Measurements from ENCODE around the gene LHFPL2.
"Not testable (repeated sequence)": the region's sequence is repeated elsewhere in the genome, so short reads cannot be mapped to it uniquely, and the experiment has no call there.

LHFPL2 gene

GRCh38 chr5:78639791-78640190 lies 8.8 kb downstream of the LHFPL2 start:
- no peak for DNase-seq

GRCh38 chr5:78638973-78639669 lies 9.5 kb downstream of the LHFPL2 start:
- DNase-seq, result no peak

- DNase-seq, result peak; percentile 99
These were observed 10.1 kb downstream of the LHFPL2 start for GRCh38 chr5:78638423-78638822.

GRCh38 chr5:78637468-78637867 lies 11.1 kb downstream of the LHFPL2 start:
- no peak for DNase-seq

GRCh38 chr5:78636682-78637081 lies 11.9 kb downstream of the LHFPL2 start:
- DNase-seq, result no peak

GRCh38 chr5:78634634-78635033 lies 13.9 kb downstream of the LHFPL2 start:
- DNase-seq, result no peak

GRCh38 chr5:78634229-78634628 lies 14.3 kb downstream of the LHFPL2 start:
- no peak for DNase-seq

GRCh38 chr5:78633700-78634099 lies 14.9 kb downstream of the LHFPL2 start:
- DNase-seq, result peak; percentile 75

GRCh38 chr5:78632467-78632866 lies 16.1 kb downstream of the LHFPL2 start:
- no peak for DNase-seq

- no peak for DNase-seq
These were observed 16.6 kb downstream of the LHFPL2 start for GRCh38 chr5:78631931-78632330.

- no peak for DNase-seq
These were observed 18.5 kb downstream of the LHFPL2 start for GRCh38 chr5:78630047-78630446.

GRCh38 chr5:78629624-78630023 lies 18.9 kb downstream of the LHFPL2 start:
- no peak for DNase-seq

GRCh38 chr5:78628270-78628992 lies 20.1 kb downstream of the LHFPL2 start:
- no peak for DNase-seq

- peak; percentile 81 for DNase-seq
These were observed 20.8 kb downstream of the LHFPL2 start for GRCh38 chr5:78627766-78628165.

- no peak for DNase-seq
These were observed 21.4 kb downstream of the LHFPL2 start for GRCh38 chr5:78627175-78627574.

GRCh38 chr5:78626009-78626571 lies 22.5 kb downstream of the LHFPL2 start:
- no peak for DNase-seq

GRCh38 chr5:78624992-78625391 lies 23.6 kb downstream of the LHFPL2 start:
- no peak for DNase-seq

GRCh38 chr5:78624011-78624541 lies 24.5 kb downstream of the LHFPL2 start:
- no peak for DNase-seq

- no peak for DNase-seq
These were observed 26.1 kb downstream of the LHFPL2 start for GRCh38 chr5:78622302-78622971.

- DNase-seq, result no peak
These were observed 27.3 kb downstream of the LHFPL2 start for GRCh38 chr5:78621291-78621738.

GRCh38 chr5:78620119-78620518 lies 28.5 kb downstream of the LHFPL2 start:
- DNase-seq, result not testable (repeated sequence)

GRCh38 chr5:78618303-78618702 lies 30.3 kb downstream of the LHFPL2 start:
- no peak for DNase-seq

- no peak for DNase-seq
These were observed 32.9 kb downstream of the LHFPL2 start for GRCh38 chr5:78615697-78616096.
